Measurements from ENCODE around the gene OSBPL6. TPM values are rescaled to one million over a fixed set of nuclear protein-coding genes. Genes with fewer than 3 reads are reported as not detected.
"Not testable (repeated sequence)": the region's sequence is repeated elsewhere in the genome, so short reads cannot be mapped to it uniquely, and the experiment has no call there.

Gene OSBPL6
- total and polyA plus RNA-seq, 9 of the 15 experiments (the other 6 are each of a cell fraction or from before 2014, with no cell fraction given) = 3.4 to 12.7 (median 9.3) TPM

- TF ChIP-seq FOSL1 (tag; conservative IDR thresholded peaks at IDR 0.05) (peak; percentile 62), ZKSCAN1 (IDR thresholded peaks at IDR 0.05; ENCODE audit: low read depth, low read length) (no peak), SPI1 (IDR thresholded peaks at IDR 0.05; ENCODE audit: borderline replicate concordance, low read depth, low read length) (peak; percentile 100), L3MBTL2 (IDR thresholded peaks at IDR 0.05) (no peak), ZBTB17 (CRISPR knock-in tag; IDR thresholded peaks at IDR 0.05) (no peak), HMGXB4 (CRISPR knock-in tag; IDR thresholded peaks at IDR 0.05) (no peak), NRF1 (conservative IDR thresholded peaks at IDR 0.05 in 1 of 2, IDR thresholded peaks at IDR 0.05 in 1 of 2) (no peak)
These were observed 17.1 kb upstream of the OSBPL6 start (continued) for GRCh38 chr2:178177066-178177679.

GRCh38 chr2:178180648-178181047, 13.7 kb upstream of the OSBPL6 start:
- ATAC-seq = not testable (repeated sequence)
- peak; percentile 90 for TF ChIP-seq ZNF146 (CRISPR knock-in tag; IDR thresholded peaks at IDR 0.05; ENCODE audit: unreplicated experiment)
- 13% methylated on average over 2 of the region's 2 CpGs for WGBS (ENCODE audit: insufficient coverage, low coverage, missing lambda C conversion rate)

More at GRCh38 chr2:178180648-178181047, 13.7 kb upstream of the OSBPL6 start:
- H3K27me3 ChIP-seq (ENCODE audit: control insufficient read depth in 2 of 2, insufficient read depth in 2 of 2, low read length in 2 of 2); CTCF ChIA-PET (ENCODE audit: low intra/inter-chr PET ratio); H3K4me3 ChIP-seq; in situ Hi-C loops (cut with MboI); BruUV-seq (replicated peaks); FAIRE-seq; H2AFZ ChIP-seq (ENCODE audit: low read depth, low read length); H3K9me1 ChIP-seq (ENCODE audit: control insufficient read depth, insufficient read depth, low read length); intact Hi-C loops (cut with micrococcal nuclease); POLR2A ChIA-PET; H3K79me2 ChIP-seq (ENCODE audit: control insufficient read depth, insufficient read depth, low read length); H3K36me3 ChIP-seq (ENCODE audit: control insufficient read depth, insufficient read depth, low read length); H3K27ac ChIP-seq (ENCODE audit: extremely low read depth, low read depth, low read length); H3K4me2 ChIP-seq (ENCODE audit: insufficient read depth, low read length); DNase-seq (ENCODE audit: extremely low read depth in 1 of 4, low spot score in 3 of 4); H3K9me3 ChIP-seq (replicated peaks; ENCODE audit: control insufficient read depth, insufficient read depth, low read depth, low read length); H3K9ac ChIP-seq (ENCODE audit: insufficient read depth in 1 of 2, low read depth in 2 of 2, low read length in 2 of 2); H3K4me1 ChIP-seq (replicated peaks in 1 of 2; ENCODE audit: control insufficient read depth in 2 of 2, insufficient read depth in 2 of 2, low read length in 2 of 2); H4K20me1 ChIP-seq (replicated peaks; ENCODE audit: control insufficient read depth, insufficient read depth, low read length): not testable (repeated sequence)
